Sigmoid colon (tissue), 3 donors: ENCODE measurements around the gene LGSN.

Experiments used
- CTCF ChIP-seq, 4 experiments: fragments of 450-650 bp in 3 of 4; fragments of 200-600 bp in 1 of 4; IDR thresholded peaks; one replicate each; pipeline ENCODE4 v1.5.1; 2016 to 2019; ENCODE audit warnings: antibody characterized with exemption in 4 of 4, mild to moderate bottlenecking in 3 of 4, moderate library complexity in 2 of 4
- POLR2A ChIP-seq, 2 donors: fragments of 450-650 bp; IDR thresholded peaks; one replicate each; pipeline ENCODE4 v1.6.1; 2016; ENCODE audit warnings: antibody characterized with exemption in 2 of 2, mild to moderate bottlenecking in 2 of 2, moderate library complexity in 2 of 2

GRCh38 chr6:63269470-63269869 lies 50.3 kb downstream of the LGSN start:
- TF ChIP-seq CTCF (IDR thresholded peaks at IDR 0.05) (no peak), POLR2A (IDR thresholded peaks at IDR 0.05) (no peak)
